Skeletal muscle tissue (tissue), 4 donors: ENCODE measurements around the gene KLHDC3. TPM values are rescaled to one million over a fixed set of nuclear protein-coding genes. Genes with fewer than 3 reads are reported as not detected.
"Not testable (repeated sequence)": the region's sequence is repeated elsewhere in the genome, so short reads cannot be mapped to it uniquely, and the experiment has no call there.

Experiments used
- H3K27ac ChIP-seq: one replicate; pipeline ENCODE4 v1.7.0; 2013; ENCODE audit warnings: mild to moderate bottlenecking, low read depth, low read length, inconsistent platforms
- H3K27me3 ChIP-seq, 3 donors: one replicate each; pipeline ENCODE4 v1.7.0; 2013; ENCODE audit warnings: low read length in 3 of 3; ENCODE audit not compliant: control insufficient read depth in 3 of 3, insufficient read depth in 3 of 3
- H3K36me3 ChIP-seq, 3 donors: one replicate each; pipeline ENCODE4 v1.7.0; 2013; ENCODE audit warnings: low read length in 3 of 3; ENCODE audit not compliant: control insufficient read depth in 3 of 3, insufficient read depth in 3 of 3
- H3K4me1 ChIP-seq, 3 donors: one replicate each; pipeline ENCODE4 v1.7.0; 2013; ENCODE audit warnings: low read length in 3 of 3, mild to moderate bottlenecking in 3 of 3; ENCODE audit not compliant: control insufficient read depth in 3 of 3, insufficient read depth in 3 of 3
- H3K4me3 ChIP-seq, 3 donors: one replicate each; pipeline ENCODE4 v1.7.0; 2013; ENCODE audit warnings: low read length in 3 of 3
- H3K9ac ChIP-seq, 3 donors: one replicate each; pipeline ENCODE4 v1.7.0; 2013; ENCODE audit warnings: low read length in 3 of 3, mild to moderate bottlenecking in 3 of 3, moderate library complexity in 2 of 3, low read depth in 1 of 3
- H3K9me3 ChIP-seq, 3 donors: one replicate each; pipeline ENCODE4 v1.7.0; 2013; ENCODE audit warnings: low read length in 3 of 3; ENCODE audit not compliant: control insufficient read depth in 3 of 3
- total RNA-seq: library from RNA; depleted of rRNA; stranded (reverse); fragments of >200 nt; gene quantifications from one replicate; pipeline ENCODE4 v1.2.3, GENCODE V29; 2014
- donor health status: Osteomylitis.

KLHDC3 gene
- total RNA-seq, 1 donor from 2014 or later = 267 TPM

DNA sequence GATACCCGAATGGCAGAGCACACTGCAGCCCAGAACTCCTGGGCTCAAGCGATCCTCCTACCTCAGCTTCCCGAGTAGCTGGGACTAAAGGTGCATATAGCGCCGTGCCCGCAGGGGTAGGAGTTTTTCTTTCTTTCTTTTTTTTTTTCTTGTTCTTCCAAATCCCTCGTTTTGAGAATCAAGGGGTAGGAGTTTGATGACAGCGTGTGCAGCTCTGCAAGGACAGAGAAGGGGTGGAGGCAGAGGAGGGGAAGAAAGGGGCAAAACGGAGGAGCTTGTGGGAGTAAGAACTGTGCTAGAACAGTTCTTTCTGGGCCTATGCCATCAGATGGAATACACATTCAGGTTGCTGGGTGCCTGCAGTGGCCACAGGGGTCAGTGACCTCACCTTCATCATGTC, 22.7 kb downstream of the KLHDC3 start:
- Histone ChIP-seq H3K9me3 (no peaks in the 10 kb centered on the region), H3K4me3 (peak overlapping the region in 1 of 3 donors; percentile 13), H3K27ac (peak overlapping the region; percentile 56), H3K27me3 (no peaks in the 10 kb centered on the region), H3K4me1 (peaks cover 30 to 40% (median 33%) of the 10 kb centered on the region in 3 donors), H3K9ac (peak overlapping the region in 1 of 3 donors; percentile 50), H3K36me3 (peaks cover 27 to 49% (median 47%) of the 10 kb centered on the region in 3 donors)

DNA sequence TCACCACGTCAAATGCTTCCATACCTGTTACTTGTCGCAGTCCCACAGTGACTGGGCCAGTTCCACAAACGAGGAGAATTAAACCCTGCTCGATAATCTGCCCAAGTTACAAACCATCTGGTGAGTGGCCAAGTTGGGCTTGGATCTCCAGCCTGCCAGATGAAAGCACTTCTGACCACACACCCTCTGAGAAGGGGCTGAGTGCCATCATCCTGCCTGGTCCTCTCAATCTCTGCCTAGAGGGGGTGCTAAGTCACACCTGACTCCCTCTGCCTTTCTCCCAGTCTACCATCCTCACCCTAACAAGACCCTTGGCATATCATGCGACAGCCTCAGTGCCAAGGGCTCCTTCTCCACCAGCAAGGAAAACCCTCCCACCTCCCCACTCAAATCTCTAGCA, 23.1 kb downstream of the KLHDC3 start:
- peaks cover 30 to 40% (median 33%) of the 10 kb centered on the region in 3 donors for H3K4me1 ChIP-seq
- H3K9ac ChIP-seq = peak overlapping the region in 1 of 3 donors; percentile 50
- H3K36me3 ChIP-seq = peaks cover 27 to 48% (median 46%) of the 10 kb centered on the region in 3 donors
- H3K27ac ChIP-seq = peak overlapping the region; percentile 56
- no peaks in the 10 kb centered on the region for H3K27me3 ChIP-seq
- H3K9me3 ChIP-seq = no peaks in the 10 kb centered on the region
- no peak overlapping the region for H3K4me3 ChIP-seq

DNA sequence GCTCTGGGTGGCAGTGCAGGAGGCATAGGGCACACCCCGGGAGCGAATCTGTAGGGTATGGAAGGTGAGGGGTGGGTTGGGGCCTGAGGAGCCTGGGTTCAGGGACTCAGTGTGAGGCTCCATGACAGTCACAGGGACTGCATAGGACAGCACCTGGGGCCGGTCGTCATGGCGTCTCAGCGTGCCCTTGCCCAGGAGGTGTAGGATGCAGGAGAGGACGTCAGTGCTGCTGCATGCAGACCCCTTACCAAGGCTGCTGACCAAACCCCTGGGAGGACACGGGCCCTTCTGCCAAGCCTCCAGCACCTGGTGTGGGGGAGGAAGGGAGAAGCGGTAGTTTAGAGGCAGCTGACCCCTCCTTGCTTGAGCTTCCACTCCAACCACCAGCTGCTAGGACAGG, 23.7 kb downstream of the KLHDC3 start:
- Histone ChIP-seq H3K4me3 (no peak overlapping the region), H3K4me1 (peaks cover 30 to 40% (median 33%) of the 10 kb centered on the region in 3 donors), H3K9me3 (no peaks in the 10 kb centered on the region), H3K9ac (peak overlapping the region in 1 of 3 donors; percentile 16), H3K27me3 (no peaks in the 10 kb centered on the region), H3K36me3 (peaks cover 25 to 48% (median 46%) of the 10 kb centered on the region in 3 donors), H3K27ac (peak overlapping the region; percentile 56)

DNA sequence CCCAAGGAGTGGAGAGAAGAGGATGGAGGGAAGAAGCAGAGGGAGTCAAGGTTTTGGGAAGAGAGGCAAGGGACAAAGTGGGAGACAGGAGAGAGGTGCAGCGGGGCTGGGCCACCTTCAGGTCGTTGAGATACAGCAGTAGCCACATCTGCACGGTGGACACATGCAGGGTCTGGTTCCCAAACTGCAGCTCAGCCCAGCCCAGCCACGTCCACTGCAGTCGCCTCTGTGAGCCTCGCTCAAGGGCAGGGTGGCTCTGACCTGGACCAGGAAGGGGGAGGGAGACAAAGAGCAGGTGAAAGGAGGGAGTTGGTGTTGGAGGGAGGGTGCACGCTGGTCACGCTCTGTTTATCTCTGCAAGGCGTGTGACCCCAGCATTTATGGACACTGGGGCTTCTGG, 24.7 kb downstream of the KLHDC3 start:
- H3K27ac ChIP-seq = no peak overlapping the region
- H3K9me3 ChIP-seq = no peaks in the 10 kb centered on the region
- H3K36me3 ChIP-seq = peaks cover 30 to 54% (median 51%) of the 10 kb centered on the region in 3 donors
- H3K4me1 ChIP-seq = peaks cover 30 to 40% (median 33%) of the 10 kb centered on the region in 3 donors
- H3K4me3 ChIP-seq = no peak overlapping the region
- no peak overlapping the region for H3K9ac ChIP-seq
- H3K27me3 ChIP-seq = no peaks in the 10 kb centered on the region

DNA sequence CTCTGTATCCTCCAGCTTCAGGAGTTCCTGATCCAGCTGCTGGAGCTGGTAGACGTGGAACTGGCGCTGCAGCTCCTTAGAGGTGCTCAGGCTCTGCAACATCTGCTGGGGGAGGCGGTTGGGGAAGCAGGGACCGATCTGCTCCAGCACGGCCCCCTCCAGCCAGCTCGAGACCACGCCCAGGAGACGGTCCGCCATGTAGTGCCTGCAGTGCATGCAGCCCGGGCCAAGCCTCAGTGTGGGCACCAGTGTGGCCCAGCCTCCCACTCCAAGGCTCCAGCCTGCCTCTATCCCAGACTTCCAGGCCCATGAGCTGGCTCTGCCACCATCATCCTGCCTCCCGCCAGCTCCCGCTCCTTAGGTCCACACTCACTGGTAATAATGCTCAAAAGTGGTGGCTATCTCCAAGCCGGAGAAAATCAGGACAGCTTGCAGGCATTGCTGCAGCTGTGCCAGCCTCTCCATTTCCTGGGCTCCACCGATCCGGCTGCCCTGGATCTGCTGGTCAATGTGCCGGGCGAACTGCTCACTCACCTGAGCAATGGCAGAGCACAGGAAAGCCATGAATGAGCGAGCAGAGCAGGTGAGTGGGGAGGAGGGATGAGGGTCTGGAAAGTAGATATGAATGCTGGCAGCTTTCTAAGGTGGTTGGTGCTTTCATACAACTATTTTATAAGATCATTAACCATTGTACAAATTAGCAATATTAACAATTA, 26.7 kb downstream of the KLHDC3 start:
- Histone ChIP-seq H3K4me1 (peaks cover 17 to 28% (median 20%) of the 10 kb centered on the region in 3 donors), H3K27ac (no peak overlapping the region), H3K9ac (no peak overlapping the region), H3K27me3 (no peaks in the 10 kb centered on the region), H3K36me3 (peaks cover 26 to 65% (median 57%) of the 10 kb centered on the region in 3 donors), H3K4me3 (no peak overlapping the region), H3K9me3 (no peaks in the 10 kb centered on the region)

DNA sequence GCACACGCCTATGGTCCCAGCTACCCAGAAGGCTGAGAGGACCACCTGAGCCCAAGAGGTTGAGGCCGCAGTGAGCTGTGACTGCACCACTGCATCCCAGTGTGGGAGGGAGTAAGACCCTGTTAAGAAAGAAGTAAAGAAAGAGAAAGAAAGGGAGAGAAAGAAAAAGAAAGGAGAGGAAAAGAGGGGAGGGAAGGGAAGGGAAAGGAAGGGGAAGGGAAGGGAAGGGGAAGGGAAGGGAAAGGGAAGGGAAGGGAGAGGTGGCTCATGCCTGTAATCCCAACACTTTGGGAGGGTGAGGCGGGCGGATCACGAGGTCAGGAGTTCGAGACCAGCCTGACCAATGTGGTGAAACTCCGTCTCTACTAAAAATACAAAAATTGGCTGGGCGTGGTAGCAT, 27.4 kb downstream of the KLHDC3 start:
- not testable (repeated sequence) for H3K9me3 ChIP-seq, H3K27ac ChIP-seq, H3K9ac ChIP-seq, H3K27me3 ChIP-seq, H3K4me3 ChIP-seq
- Histone ChIP-seq H3K4me1 (peaks cover 14 to 27% (median 19%) of the 10 kb centered on the region in 3 donors), H3K36me3 (peaks cover 27 to 72% (median 64%) of the 10 kb centered on the region in 3 donors)

DNA sequence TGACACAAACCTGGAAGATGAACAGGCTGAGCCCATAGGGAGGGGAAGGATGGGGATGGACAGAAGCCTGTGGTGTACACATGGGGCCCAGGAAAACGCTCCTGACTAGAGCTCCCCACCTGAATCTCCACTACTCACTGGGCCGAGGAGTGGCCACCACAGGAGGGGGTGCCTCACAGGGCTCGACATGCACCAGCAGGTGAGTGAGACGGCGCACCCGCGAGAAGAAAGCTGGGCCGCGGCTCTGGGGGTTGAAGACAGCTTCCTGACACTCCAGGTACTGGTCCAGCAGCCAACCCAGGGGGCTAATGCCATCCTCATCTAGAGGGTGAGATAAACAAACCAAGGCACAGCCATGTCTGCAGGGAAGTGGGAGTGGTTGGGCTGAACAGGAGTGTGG, 29.3 kb downstream of the KLHDC3 start:
- H3K4me1 ChIP-seq = peaks cover 0 to 10% (median 8%) of the 10 kb centered on the region in 3 donors
- H3K9me3 ChIP-seq = no peaks in the 10 kb centered on the region
- H3K36me3 ChIP-seq = peaks cover 30 to 72% (median 58%) of the 10 kb centered on the region in 3 donors
- H3K9ac ChIP-seq = no peak overlapping the region
- H3K27ac ChIP-seq = no peak overlapping the region
- H3K4me3 ChIP-seq = no peak overlapping the region
- no peaks in the 10 kb centered on the region for H3K27me3 ChIP-seq

DNA sequence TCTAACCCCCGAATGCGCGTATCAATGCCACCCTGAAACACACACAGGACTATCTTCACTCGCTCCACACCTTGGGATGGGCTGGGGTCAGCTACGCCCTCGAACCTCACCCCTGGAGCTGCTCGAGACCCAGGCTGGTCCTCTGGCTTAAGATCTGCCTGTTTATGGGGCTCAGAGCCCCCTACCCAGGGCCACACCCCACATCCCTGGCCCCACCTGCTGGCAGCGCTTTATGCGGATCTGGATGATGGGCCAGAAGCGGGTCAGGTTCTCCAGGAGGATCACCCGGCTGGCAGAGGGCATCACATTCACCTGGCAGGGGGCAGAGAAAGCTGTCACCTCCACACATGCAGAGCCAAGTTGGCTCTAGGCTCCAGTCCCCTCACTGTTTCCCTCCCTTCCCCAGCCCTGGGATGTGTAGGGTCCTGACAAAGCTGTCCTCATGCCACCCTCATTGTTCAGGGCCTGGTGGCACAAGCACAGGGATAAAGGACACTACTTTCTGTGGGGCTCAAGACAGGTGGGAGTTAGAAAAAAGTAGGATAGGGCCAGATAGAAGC, 31.4 kb downstream of the KLHDC3 start:
- Histone ChIP-seq H3K36me3 (peaks cover 34 to 72% (median 56%) of the 10 kb centered on the region in 3 donors), H3K4me3 (no peak overlapping the region)

DNA sequence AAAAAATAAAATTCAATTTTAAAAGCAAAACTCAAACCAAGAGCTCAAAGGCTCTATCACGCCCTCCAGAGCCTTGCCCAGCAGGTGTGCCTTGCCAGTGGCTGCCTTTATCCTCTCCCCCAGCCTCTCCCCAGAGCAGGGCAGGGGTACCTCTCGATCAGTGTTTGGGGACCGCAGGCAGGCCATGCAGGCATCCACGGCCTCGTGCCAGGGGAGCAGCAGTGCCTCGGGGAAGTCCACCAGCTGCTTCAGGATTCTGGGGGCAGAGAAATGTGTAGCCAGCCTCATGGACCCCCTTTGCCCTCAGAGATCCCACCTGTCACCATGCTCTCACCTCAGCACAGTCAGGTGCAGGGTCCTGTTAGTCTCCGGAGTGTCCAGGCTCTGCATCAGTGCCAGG, 33.9 kb downstream of the KLHDC3 start:
- H3K36me3 ChIP-seq = peaks cover 27 to 57% (median 46%) of the 10 kb centered on the region in 3 donors
- H3K9ac ChIP-seq = no peak overlapping the region
- peaks cover 4 to 15% (median 6%) of the 10 kb centered on the region in 3 donors for H3K4me1 ChIP-seq
- H3K27me3 ChIP-seq = no peaks in the 10 kb centered on the region
- no peak overlapping the region for H3K4me3 ChIP-seq
- H3K27ac ChIP-seq = no peak overlapping the region
- H3K9me3 ChIP-seq = no peaks in the 10 kb centered on the region

More for the DNA sequence above, 31.4 kb downstream of the KLHDC3 start:
- no peaks in the 10 kb centered on the region for H3K9me3 ChIP-seq
- H3K4me1 ChIP-seq = no peaks in the 10 kb centered on the region
- no peaks in the 10 kb centered on the region for H3K27me3 ChIP-seq
- no peak overlapping the region for H3K9ac ChIP-seq
- no peak overlapping the region for H3K27ac ChIP-seq

DNA sequence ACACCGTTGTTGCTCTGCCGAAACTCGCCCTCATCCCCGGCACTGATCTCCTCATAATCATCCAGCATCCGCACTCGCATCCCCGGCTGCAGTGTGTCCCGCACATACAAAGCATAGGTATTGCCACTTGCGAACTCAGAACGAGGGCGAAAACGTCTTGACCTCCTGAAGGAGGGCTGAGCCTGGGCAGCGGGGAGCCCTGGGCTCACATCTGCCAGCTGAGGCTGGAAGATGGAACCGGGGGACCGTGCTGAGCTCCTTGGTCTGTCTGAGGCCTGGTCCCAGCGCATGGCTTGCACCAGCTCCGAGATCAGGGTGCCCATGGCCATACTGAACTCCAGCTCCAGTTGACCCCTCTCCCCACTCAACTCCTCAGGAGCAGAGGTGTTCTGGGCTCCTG, 36.9 kb downstream of the KLHDC3 start:
- Histone ChIP-seq H3K9ac (no peak overlapping the region), H3K27me3 (no peaks in the 10 kb centered on the region), H3K9me3 (no peaks in the 10 kb centered on the region), H3K36me3 (peaks cover 25 to 44% (median 34%) of the 10 kb centered on the region in 3 donors), H3K4me3 (no peak overlapping the region), H3K4me1 (peaks cover 14 to 26% (median 16%) of the 10 kb centered on the region in 3 donors), H3K27ac (no peak overlapping the region)
